GM18505 (cell line): Measurements from ENCODE around the gene INTS3.

Experiments
- ATAC-seq: cut with Tn5 transposase; IDR thresholded peaks from one replicate; pipeline ENCODE4 v1.9.1; 2021; ENCODE audit not compliant: unreplicated experiment
- POLR2A ChIP-seq: IDR thresholded peaks from 4 replicates; pipeline ENCODE4 v1.6.1; 2011; ENCODE audit warnings: borderline replicate concordance; ENCODE audit not compliant: insufficient read depth, insufficient read length; ENCODE audit errors: extremely low read depth

The INTS3 gene

GRCh38 chr1:153734396-153735089, 6.7 kb downstream of the INTS3 start:
- ATAC-seq: no peak
- TF ChIP-seq POLR2A: no peak

- TF ChIP-seq POLR2A: no peak
- no peak for ATAC-seq
Observed at GRCh38 chr1:153735090-153735420, 7.2 kb downstream of the INTS3 start.

GRCh38 chr1:153741986-153742385, 14.1 kb downstream of the INTS3 start:
- TF ChIP-seq POLR2A: no peak
- no peak for ATAC-seq

GRCh38 chr1:153742411-153743142, 14.7 kb downstream of the INTS3 start:
- ATAC-seq: no peak
- TF ChIP-seq POLR2A: no peak

- ATAC-seq: no peak
- TF ChIP-seq POLR2A: no peak
Observed at GRCh38 chr1:153745417-153745816, 17.6 kb downstream of the INTS3 start.

- ATAC-seq: no peak
- no peak for TF ChIP-seq POLR2A
Observed at GRCh38 chr1:153746174-153746573, 18.3 kb downstream of the INTS3 start.

- no peak for ATAC-seq
- no peak for TF ChIP-seq POLR2A
Observed at GRCh38 chr1:153748903-153749302, 21.1 kb downstream of the INTS3 start.

- ATAC-seq: no peak
- TF ChIP-seq POLR2A: no peak
Observed at GRCh38 chr1:153749408-153750005, 21.7 kb downstream of the INTS3 start.

GRCh38 chr1:153750026-153750995, 22.5 kb downstream of the INTS3 start:
- no peak for TF ChIP-seq POLR2A
- ATAC-seq: no peak

GRCh38 chr1:153752072-153752471, 24.2 kb downstream of the INTS3 start:
- no peak for TF ChIP-seq POLR2A
- no peak for ATAC-seq

- TF ChIP-seq POLR2A: no peak
- no peak for ATAC-seq
Observed at GRCh38 chr1:153752571-153753195, 24.8 kb downstream of the INTS3 start.

GRCh38 chr1:153754266-153754665, 26.4 kb downstream of the INTS3 start:
- TF ChIP-seq POLR2A: no peak
- no peak for ATAC-seq

- ATAC-seq: no peak
- no peak for TF ChIP-seq POLR2A
Observed at GRCh38 chr1:153760440-153760839, 32.6 kb downstream of the INTS3 start.

- no peak for ATAC-seq
- no peak for TF ChIP-seq POLR2A
Observed at GRCh38 chr1:153763365-153764225, 35.7 kb downstream of the INTS3 start.
